Fibroblast of skin of left biceps (primary cell): ENCODE data around the gene MACF1.
"Not testable (repeated sequence)": the region's sequence is repeated elsewhere in the genome, so short reads cannot be mapped to it uniquely, and the experiment has no call there.

Experiments
- DNase-seq, 2 experiments: peaks; one replicate each; pipeline ENCODE4 v3.0.0-alpha.2; 2013; ENCODE audit warnings: low read depth in 2 of 2

MACF1 gene

GRCh38 chr1:39510570-39511186, 306.2 kb downstream of the MACF1 start:
- not testable (repeated sequence) for DNase-seq

GRCh38 chr1:39511477-39511876, 307.0 kb downstream of the MACF1 start:
- not testable (repeated sequence) for DNase-seq

GRCh38 chr1:39512234-39512847, 307.8 kb downstream of the MACF1 start:
- not testable (repeated sequence) for DNase-seq

DNA sequence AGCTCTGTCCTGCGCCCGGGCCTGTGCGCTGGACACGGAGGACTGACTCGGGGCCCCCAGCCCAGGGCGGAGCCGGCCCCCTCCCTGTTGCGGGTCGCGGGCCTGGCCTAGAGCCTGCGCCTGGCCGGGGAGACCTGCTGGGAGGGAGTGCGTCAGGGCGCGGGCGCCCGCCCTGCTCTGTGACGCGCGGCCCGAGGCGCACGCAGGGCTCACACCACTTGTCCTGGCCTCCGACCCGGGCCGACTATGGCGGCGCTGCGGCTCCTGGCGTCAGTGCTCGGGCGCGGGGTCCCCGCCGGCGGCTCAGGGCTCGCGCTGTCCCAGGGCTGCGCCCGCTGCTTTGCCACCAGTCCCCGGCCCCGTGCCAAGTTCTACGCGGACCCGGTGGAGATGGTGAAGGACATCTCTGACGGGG, 310.2 kb downstream of the MACF1 start:
- DNase-seq = not testable (repeated sequence)

- DNase-seq = not testable (repeated sequence)
These were observed 310.9 kb downstream of the MACF1 start for GRCh38 chr1:39515131-39516086.

DNA sequence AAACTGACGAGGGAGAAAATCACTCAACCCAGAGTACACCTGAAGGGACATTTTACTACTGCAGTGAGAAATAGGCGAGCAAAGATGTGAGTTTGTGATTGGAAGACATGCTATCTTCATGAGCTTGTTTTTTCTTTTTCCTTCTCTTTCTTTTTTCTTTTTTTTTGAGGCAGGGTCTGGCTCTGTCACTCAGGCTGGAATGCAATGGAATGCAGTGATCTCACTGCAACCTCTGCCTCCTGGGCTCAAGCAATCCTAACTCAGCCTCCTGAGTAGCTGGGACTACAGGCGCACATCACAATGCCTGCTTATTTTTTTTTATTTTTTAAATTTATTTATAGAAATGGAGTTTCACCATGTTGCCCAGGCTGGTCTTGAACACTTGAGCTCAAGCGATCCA, 312.3 kb downstream of the MACF1 start:
- DNase-seq = not testable (repeated sequence)

DNA sequence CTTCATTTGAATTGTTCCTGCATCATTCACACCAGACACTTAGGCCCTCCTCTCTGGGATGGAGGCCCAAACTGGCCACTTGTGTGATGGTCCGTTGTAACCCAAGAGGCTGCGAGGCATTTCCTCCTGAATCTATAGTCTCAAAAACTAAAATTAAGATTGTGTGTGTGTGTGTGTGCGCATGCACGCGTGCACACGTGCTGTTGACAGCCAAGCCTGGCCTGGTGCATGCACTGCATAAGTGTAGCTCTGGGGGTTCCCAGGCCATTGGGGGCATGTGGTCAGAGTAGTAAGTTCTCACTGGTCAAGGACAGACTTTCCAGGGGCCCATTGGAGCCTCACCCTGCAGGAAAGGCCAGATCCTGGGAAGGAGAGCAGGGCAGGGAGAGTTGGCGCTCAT, 313.4 kb downstream of the MACF1 start:
- not testable (repeated sequence) for DNase-seq

DNA sequence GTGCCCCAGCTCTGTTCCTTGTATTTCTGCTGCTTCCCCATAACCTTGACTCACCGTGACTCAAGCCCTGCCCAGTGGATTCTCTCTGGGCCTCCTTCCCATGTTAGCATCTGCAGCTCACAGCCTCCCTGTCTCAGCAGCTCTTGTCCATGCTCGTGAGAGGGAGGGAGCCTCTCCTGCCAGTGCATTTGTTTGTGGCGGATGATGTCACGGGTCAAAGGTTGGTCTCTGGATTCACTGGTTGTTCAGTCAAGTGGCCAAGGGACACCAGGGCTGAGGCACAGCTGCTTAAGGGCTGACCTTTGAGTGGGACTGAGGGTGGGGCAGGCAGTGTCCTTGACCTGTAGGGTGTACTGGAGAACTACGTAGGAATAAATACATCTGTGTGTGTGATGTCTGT, 314.9 kb downstream of the MACF1 start:
- DNase-seq = not testable (repeated sequence)

DNA sequence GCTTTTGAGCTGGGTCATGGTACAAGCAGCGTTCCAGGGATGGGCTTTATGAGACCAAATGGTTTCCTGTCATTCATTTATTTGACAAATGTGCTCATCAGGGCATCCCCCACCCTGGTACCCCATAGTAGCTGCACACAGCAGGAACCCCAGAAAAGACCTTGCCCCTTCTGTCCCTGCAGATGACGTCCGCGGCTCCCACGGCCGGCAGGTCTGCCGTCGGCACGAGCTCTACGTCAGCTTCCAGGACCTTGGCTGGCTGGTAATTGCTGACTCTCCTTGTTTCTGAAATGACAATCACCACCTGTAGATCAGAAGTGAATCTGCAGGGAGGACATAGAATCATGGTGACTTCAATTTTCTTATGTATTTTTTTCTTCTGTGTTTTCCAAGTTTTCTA, 317.7 kb downstream of the MACF1 start:
- DNase-seq = not testable (repeated sequence)

- no peak for DNase-seq
These were observed 318.4 kb downstream of the MACF1 start for GRCh38 chr1:39522661-39523567.

DNA sequence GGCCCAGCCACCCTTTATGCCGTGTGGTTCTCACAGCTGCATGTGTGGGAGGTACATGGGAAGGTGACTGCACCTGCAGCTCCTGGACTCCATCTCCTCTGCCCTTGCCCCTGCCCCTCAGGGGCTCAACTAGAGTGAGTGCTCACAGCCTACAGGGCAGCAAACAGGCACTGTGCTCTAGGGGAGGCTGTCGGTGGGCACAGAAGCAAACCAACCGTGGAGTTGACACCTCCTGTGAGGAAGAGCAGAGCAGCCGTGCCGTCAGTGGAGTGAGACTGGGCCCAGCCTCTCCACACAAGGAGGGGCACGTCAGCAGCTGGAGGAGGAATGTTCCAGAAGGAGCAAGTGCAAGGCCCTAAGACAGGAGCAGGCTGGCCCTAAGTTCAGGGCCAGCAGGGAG, 319.7 kb downstream of the MACF1 start:
- no peak for DNase-seq

DNA sequence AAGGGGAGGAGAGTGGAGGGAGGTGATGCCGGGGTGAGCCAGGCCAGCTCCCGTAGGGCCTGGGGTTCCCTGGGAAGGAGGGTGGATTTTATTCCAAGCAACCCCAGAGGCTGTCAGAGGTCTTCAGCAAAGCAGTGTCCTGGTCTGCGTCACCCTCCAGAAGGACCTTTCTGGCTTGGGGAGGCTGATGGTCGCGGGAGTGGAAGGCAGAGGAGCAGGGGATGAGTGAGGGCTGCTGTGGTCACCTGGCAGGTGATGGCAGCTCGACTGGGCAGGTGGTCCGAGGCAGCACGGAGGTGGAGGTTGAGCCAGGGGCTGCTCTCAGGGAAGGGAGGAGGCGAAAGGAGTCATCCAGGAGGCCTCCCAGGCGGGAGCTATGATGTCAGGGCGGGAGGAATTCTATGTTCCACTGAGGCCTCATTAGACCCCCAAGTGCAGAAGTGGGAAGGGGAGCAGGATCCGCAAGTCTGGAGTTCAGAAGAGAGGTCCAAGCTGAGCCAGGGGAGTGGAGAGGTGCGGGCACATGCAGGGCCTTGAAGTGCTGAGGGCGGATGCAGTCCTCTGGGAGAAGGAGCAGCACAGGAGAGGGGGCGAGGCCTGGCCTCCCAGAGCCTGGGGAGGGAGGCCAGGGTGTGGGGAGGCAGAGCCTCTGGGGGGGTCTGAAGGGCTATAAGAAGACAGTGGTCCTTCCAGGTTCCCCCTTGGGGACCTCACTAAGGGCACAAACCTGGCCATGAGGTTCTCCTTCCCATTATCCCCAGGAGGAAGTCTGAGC, 320.3 kb downstream of the MACF1 start:
- DNase-seq = no peak

DNA sequence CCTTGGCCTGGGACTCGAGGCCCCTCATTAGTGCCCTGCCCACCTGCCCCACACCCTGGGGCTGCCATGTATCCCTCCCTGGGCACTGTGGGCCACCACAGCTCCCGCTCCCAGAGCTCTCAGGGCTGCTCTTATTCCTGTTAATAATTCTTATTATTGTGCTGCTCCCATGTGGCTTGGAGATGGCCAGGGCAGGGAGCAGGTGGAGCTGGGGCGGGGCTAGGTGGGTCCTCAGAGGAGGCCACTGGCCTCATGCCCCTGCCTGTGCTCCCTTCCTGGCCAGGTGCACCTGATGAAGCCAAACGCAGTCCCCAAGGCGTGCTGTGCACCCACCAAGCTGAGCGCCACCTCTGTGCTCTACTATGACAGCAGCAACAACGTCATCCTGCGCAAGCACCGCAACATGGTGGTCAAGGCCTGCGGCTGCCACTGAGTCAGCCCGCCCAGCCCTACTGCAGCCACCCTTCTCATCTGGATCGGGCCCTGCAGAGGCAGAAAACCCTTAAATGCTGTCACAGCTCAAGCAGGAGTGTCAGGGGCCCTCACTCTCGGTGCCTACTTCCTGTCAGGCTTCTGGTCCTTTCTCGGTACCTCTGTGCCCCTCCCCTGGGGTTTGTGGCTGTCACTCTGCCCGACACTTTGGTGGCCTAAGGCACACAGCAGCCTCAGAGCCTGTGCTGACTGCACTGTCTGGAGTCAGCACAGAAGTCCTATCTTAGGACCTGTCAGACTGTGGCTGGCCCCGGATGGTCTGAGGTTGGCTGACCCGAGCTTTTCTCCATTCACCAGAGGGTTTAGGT, 321.1 kb downstream of the MACF1 start:
- DNase-seq = no peak

DNA sequence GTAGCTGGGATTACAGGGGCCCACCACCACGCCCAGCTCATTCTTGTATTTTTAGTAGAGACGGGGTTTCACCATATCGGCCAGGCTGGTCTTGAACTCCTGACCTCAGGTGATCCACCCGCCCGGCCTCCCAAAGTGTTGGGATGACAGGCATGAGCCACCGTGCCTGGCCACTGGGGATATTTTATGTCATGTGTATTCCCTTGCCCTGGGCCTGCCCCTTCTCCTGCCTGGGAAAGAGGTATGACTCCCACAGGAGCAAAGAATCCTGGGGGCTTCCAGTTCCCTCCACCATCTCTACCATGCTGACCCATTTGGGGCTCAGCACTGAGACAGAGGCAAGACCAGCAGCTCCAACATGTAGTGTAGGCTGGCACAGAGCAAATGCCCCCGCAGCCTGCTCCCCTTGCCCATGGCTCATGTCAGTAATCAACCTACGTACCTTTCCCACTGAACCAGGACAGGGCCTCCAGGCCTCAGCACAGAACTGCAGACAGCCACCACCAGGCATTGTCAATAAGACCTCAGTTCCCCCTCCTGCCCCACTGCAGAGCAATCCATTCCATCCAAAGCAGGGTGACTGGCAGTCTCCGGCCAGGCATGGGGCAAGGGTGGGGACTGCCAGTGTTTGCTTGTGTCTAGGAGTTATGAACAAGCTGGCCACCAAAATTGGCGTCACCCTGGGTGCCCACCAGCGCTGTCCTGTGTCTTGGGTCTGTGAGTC, 322.1 kb downstream of the MACF1 start:
- no peak for DNase-seq

GRCh38 chr1:39527190-39527579, 322.7 kb downstream of the MACF1 start:
- DNase-seq = not testable (repeated sequence)

- DNase-seq = no peak
These were observed 323.6 kb downstream of the MACF1 start for GRCh38 chr1:39528082-39528481.

- no peak for DNase-seq
These were observed 325.5 kb downstream of the MACF1 start for GRCh38 chr1:39529901-39530535.

DNA sequence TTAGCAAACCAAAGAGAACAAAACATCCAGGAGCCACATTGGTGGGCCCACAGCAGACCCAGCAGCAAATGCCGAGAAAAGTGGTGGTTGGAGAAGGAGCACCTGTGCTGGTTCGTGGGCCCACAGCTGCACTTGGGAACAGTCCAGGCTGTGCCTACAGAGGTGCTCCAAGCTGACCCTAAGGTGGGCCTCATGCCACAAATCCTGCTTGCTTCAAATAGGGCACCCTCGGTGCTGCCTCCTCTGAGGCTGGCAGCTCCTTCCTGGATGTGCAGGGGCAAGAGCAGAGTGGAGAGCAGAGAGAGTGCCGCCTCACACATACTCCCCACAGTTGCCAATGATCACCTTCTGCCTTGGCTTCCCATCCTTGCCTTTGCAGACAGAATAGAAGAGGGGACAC, 327.0 kb downstream of the MACF1 start:
- no peak for DNase-seq

DNA sequence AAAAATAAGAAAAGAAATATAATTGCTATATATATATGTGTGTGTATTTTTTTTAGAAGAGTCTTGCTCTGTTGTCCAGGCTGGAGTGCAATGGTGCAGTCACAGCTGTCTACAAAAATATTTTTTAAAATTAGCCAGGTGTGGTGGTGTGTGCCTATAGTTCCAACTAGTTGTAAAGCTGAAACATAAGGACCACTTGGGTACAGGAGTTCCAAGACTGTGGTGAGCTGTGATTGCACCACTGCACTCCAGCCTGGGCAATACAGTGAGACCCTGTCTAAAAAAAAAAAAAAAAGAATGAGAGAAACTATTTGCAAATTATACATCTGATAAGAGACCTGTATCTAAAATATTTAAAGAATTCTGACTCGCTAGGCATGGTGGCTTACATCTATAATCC, 328.9 kb downstream of the MACF1 start:
- no peak for DNase-seq
